Measurements from ENCODE around the gene CTSG.

GRCh38 chr14:24609655-24610344 lies 33.8 kb upstream of the CTSG start, which contains the start of gene GZMH:
- TF ChIP-seq CTCF (IDR thresholded peaks at IDR 0.05) (no peak), POLR2A (IDR thresholded peaks at IDR 0.05) (no peak)

Data from lower leg skin (tissue), 3 donors.